Smooth muscle cell (in vitro differentiated cells): ENCODE data around the gene TAS1R3. TPM values are rescaled to one million over a fixed set of nuclear protein-coding genes. Genes with fewer than 3 reads are reported as not detected.
A peak's percentile ranks its signal among the peaks of the same experiment; 100 is the strongest.

Experiments used
- DNase-seq: peaks from one replicate; lab custom pipeline; 2025; ENCODE audit not compliant: unreplicated experiment; lab: John Stamatoyannopoulos, UW
- H2AFZ ChIP-seq: fragments of 200-600 bp; sonication (generic); 2 replicates; pipeline ENCODE4 v1.6.0; 2016; ENCODE audit warnings: antibody characterized with exemption, low read depth, mild to moderate bottlenecking
- H3F3A ChIP-seq: fragments of 200-600 bp; sonication (generic); 2 replicates; pipeline ENCODE4 v1.6.0; 2017; ENCODE audit warnings: antibody characterized with exemption, low read depth
- H3K27ac ChIP-seq: fragments of 200-600 bp; sonication (generic); 2 replicates; pipeline ENCODE4 v1.5.1; 2016; ENCODE audit warnings: low read depth, mild to moderate bottlenecking
- H3K27me3 ChIP-seq: fragments of 200-600 bp; sonication (generic); 2 replicates; pipeline ENCODE4 v1.6.1; 2016; ENCODE audit warnings: low read depth, mild to moderate bottlenecking
- H3K36me3 ChIP-seq: fragments of 200-600 bp; sonication (generic); 2 replicates; pipeline ENCODE4 v1.5.1; 2016; ENCODE audit warnings: low read depth
- H3K4me1 ChIP-seq: fragments of 200-600 bp; sonication (generic); 2 replicates; pipeline ENCODE4 v1.5.1; 2016; ENCODE audit warnings: low read depth
- H3K4me2 ChIP-seq: fragments of 200-600 bp; sonication (generic); 2 replicates; pipeline ENCODE4 v1.6.0; 2016; ENCODE audit warnings: mild to moderate bottlenecking
- H3K4me3 ChIP-seq: fragments of 200-600 bp; sonication (generic); 2 replicates; pipeline ENCODE4 v1.5.1; 2016; ENCODE audit warnings: mild to moderate bottlenecking
- H3K79me2 ChIP-seq: fragments of 200-600 bp; sonication (generic); 2 replicates; pipeline ENCODE4 v1.6.0; 2016; ENCODE audit warnings: low read depth, mild to moderate bottlenecking
- H3K9ac ChIP-seq: fragments of 200-600 bp; sonication (generic); 2 replicates; pipeline ENCODE4 v1.6.0; 2016; ENCODE audit warnings: low read depth
- H3K9me3 ChIP-seq: fragments of 200-600 bp; sonication (generic); replicated peaks from 2 replicates; pipeline ENCODE4 v1.5.1; 2016; ENCODE audit warnings: low read depth
- H4K20me1 ChIP-seq: fragments of 200-600 bp; sonication (generic); 2 replicates; pipeline ENCODE4 v1.6.0; 2016; ENCODE audit warnings: low read depth
- CTCF ChIP-seq: fragments of 200-600 bp; sonication (generic); IDR thresholded peaks from 2 replicates; pipeline ENCODE4 v1.5.1; 2017; ENCODE audit warnings: borderline replicate concordance, mild to moderate bottlenecking, antibody characterized with exemption; ENCODE audit not compliant: insufficient read depth, poor library complexity, severe bottlenecking
- WGBS: methylation state at CpG from one replicate; pipeline ENCODE4 v1.1.7; 2016; ENCODE audit warnings: low lambda C conversion rate; 5-methylcytosine and 5-hydroxymethylcytosine counted together
- polyA plus RNA-seq: library from polyadenylated mRNA; unstranded; fragments of >200 nt; fragmentation: Nextera tagmentation; extraction: Ambion mirVana; gene quantifications from 2 replicates; pipeline ENCODE4 v1.2.1, GENCODE V29; 2016
- total RNA-seq: library from RNA; depleted of rRNA; stranded (reverse); fragments of >200 nt; gene quantifications from 2 replicates; pipeline ENCODE4 v1.2.3, GENCODE V29; 2014

Gene TAS1R3
- total and polyA plus RNA-seq, 2 experiments from 2014 or later, result 0.18 to 0.39 TPM

GRCh38 chr1:1374929-1375662 is 44.0 kb downstream of the TAS1R3 start, which contains the start of gene AURKAIP1:
TSS of gene AURKAIP1 (minus strand) at chr1:1375207. CDS start at chr1:1374756, 451 bp downstream.
- peak within 1 kb of the TSS; percentile 90 for H3K4me3 ChIP-seq
- under 1% methylated on average over 78 of the region's 85 CpGs for WGBS
- peaks cover 13% of the 10 kb centered on the region for H3F3A ChIP-seq

GRCh38 chr1:1376551-1377226 is 45.6 kb downstream of the TAS1R3 start:
- H3K4me3 ChIP-seq, result no peak overlapping the region
- no peaks in the 10 kb centered on the region for H4K20me1 ChIP-seq
- H3K4me2 ChIP-seq, result no peak overlapping the region
- peaks cover 13% of the 10 kb centered on the region for H3F3A ChIP-seq
- H3K9ac ChIP-seq, result no peak overlapping the region
- H3K27ac ChIP-seq, result peak overlapping the region; percentile 94
- 95% methylated on average over 10 of the region's 10 CpGs for WGBS
- H2AFZ ChIP-seq, result no peak overlapping the region
- peaks cover 29% of the 10 kb centered on the region for H3K79me2 ChIP-seq
- H3K36me3 ChIP-seq, result no peaks in the 10 kb centered on the region
- no peak for DNase-seq
- no peaks in the 10 kb centered on the region for H3K9me3 ChIP-seq
- H3K27me3 ChIP-seq, result no peaks in the 10 kb centered on the region
- TF ChIP-seq CTCF, result no peak
- peaks cover 12% of the 10 kb centered on the region for H3K4me1 ChIP-seq

More at GRCh38 chr1:1374929-1375662, 44.0 kb downstream of the TAS1R3 start, which contains the start of gene AURKAIP1:
- peaks cover 12% of the 10 kb centered on the region for H3K4me1 ChIP-seq
- peak within 1 kb of the TSS; percentile 98 for H3K9ac ChIP-seq
- no peaks in the 10 kb centered on the region for H3K36me3 ChIP-seq
- H3K4me2 ChIP-seq, result peak within 1 kb of the TSS; percentile 94
- H4K20me1 ChIP-seq, result no peaks in the 10 kb centered on the region
- peaks cover 29% of the 10 kb centered on the region for H3K79me2 ChIP-seq
- peak; percentile 91 for DNase-seq
- TF ChIP-seq CTCF, result peak; percentile 20
- H2AFZ ChIP-seq, result peak within 1 kb of the TSS; percentile 51
- peak within 1 kb of the TSS; percentile 94 for H3K27ac ChIP-seq
- H3K27me3 ChIP-seq, result no peaks in the 10 kb centered on the region
- no peaks in the 10 kb centered on the region for H3K9me3 ChIP-seq

GRCh38 chr1:1377540-1378205 is 46.6 kb downstream of the TAS1R3 start:
- 97% methylated on average over 16 of the region's 16 CpGs for WGBS
- Histone ChIP-seq H3K36me3 (no peaks in the 10 kb centered on the region), H4K20me1 (no peaks in the 10 kb centered on the region), H3K9ac (no peak overlapping the region), H3K9me3 (no peaks in the 10 kb centered on the region), H3K4me3 (no peak overlapping the region), H3F3A (peaks cover 13% of the 10 kb centered on the region), H3K27me3 (no peaks in the 10 kb centered on the region), H2AFZ (no peak overlapping the region), H3K4me1 (peaks cover 12% of the 10 kb centered on the region), H3K27ac (no peak overlapping the region), H3K79me2 (peaks cover 22% of the 10 kb centered on the region), H3K4me2 (no peak overlapping the region)
- no peak for TF ChIP-seq CTCF
- no peak for DNase-seq
